Muscle of leg (tissue), 11 donors: ENCODE measurements around the gene IGF2R. TPM values are rescaled to one million over a fixed set of nuclear protein-coding genes. Genes with fewer than 3 reads are reported as not detected.

Source experiments
- DNase-seq: peaks from one replicate; pipeline ENCODE4 v3.0.0; 2013
- H3K27ac ChIP-seq: one replicate; pipeline ENCODE4 v1.5.1; 2013; ENCODE audit warnings: mild to moderate bottlenecking, low read length, control low read depth
- H3K27me3 ChIP-seq: one replicate; pipeline ENCODE4 v1.6.1; 2013; ENCODE audit warnings: low read length; ENCODE audit not compliant: control insufficient read depth, insufficient read depth
- H3K36me3 ChIP-seq: one replicate; pipeline ENCODE4 v1.6.1; 2013; ENCODE audit warnings: low read length; ENCODE audit not compliant: control insufficient read depth, insufficient read depth
- H3K4me1 ChIP-seq: one replicate; pipeline ENCODE4 v1.6.1; 2013; ENCODE audit warnings: low read length; ENCODE audit not compliant: control insufficient read depth, insufficient read depth
- H3K4me3 ChIP-seq: one replicate; pipeline ENCODE4 v1.5.1; 2013; ENCODE audit warnings: low read length, control low read depth
- H3K9me3 ChIP-seq: replicated peaks from 2 replicates; pipeline ENCODE4 v1.6.1; 2013; ENCODE audit warnings: low read depth, low read length; ENCODE audit not compliant: control insufficient read depth
- WGBS: methylation state at CpG from one replicate; pipeline ENCODE4 v1.1.5; 2013; ENCODE audit warnings: missing lambda C conversion rate; ENCODE audit not compliant: insufficient coverage; 5-methylcytosine and 5-hydroxymethylcytosine counted together
- polyA plus RNA-seq, 8 donors: library from polyadenylated mRNA; unstranded; fragments of 120-200 nt; gene quantifications; one replicate each; pipeline versions ENCODE4 v1.2.1 to v1.2.3, GENCODE V29; 2013; ENCODE audit warnings: inconsistent platforms in 1 of 8, low replicate concordance in 1 of 8; ENCODE audit not compliant: insufficient read length in 8 of 8, insufficient read depth in 1 of 8
- total RNA-seq: library from RNA; stranded (reverse); fragments of 120-200 nt; gene quantifications from one replicate; pipeline ENCODE4 v1.2.4, GENCODE V29; 2013

Gene IGF2R
- total and polyA plus RNA-seq, 9 donors, result 66.6 to 133 (median 123) TPM

GRCh38 chr6:159974932-159975331 is 6.0 kb downstream of the IGF2R start:
- WGBS, result 40% methylated on average over 2 of the region's 7 CpGs
- H3K9me3 ChIP-seq, result no peaks in the 10 kb centered on the region
- peaks cover 2% of the 10 kb centered on the region for H3K27me3 ChIP-seq
- H3K4me1 ChIP-seq, result peaks cover 76% of the 10 kb centered on the region
- H3K4me3 ChIP-seq, result no peak overlapping the region
- peaks cover 6% of the 10 kb centered on the region for H3K36me3 ChIP-seq
- H3K27ac ChIP-seq, result no peak overlapping the region
- DNase-seq, result no peak

DNA sequence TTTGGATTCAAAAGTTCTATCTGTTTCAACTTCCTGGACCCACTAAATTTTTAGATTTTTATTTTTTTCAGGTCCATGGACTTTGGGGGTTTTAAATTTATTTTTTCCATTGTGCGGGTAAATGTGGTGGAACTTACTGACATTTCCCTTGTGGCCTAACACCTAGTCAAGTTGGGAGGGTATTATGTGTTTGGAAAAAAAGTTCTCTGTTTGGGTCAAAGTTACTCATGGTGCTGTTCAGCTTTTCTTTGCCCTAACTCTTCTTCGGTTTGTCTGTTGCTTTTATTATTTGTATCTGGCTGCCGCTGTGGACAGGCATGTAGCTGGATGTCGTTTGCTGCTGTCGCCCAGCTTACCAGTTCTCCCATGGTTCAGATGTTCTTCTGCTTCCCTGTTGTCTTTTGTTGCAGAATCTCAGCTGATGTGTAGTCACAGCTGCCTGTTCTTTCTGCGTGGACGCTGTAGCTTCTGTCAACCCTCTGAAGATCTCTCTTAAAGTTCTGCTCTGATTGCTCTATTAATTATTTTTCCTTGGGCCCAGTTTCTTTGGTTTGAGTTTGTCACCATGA is 7.9 kb downstream of the IGF2R start:
- WGBS, result 41% methylated on average over 7 of the region's 7 CpGs
- no peak overlapping the region for H3K4me3 ChIP-seq
- H3K4me1 ChIP-seq, result peaks cover 78% of the 10 kb centered on the region
- no peaks in the 10 kb centered on the region for H3K9me3 ChIP-seq
- peaks cover 4% of the 10 kb centered on the region for H3K36me3 ChIP-seq
- H3K27ac ChIP-seq, result peak overlapping the region; percentile 92
- H3K27me3 ChIP-seq, result peaks cover 2% of the 10 kb centered on the region
- DNase-seq, result peak; percentile 67

GRCh38 chr6:159977255-159977903 is 8.5 kb downstream of the IGF2R start:
- peak; percentile 97 for DNase-seq
- H3K27ac ChIP-seq, result peak overlapping the region; percentile 92
- H3K4me1 ChIP-seq, result peaks cover 78% of the 10 kb centered on the region
- H3K4me3 ChIP-seq, result no peak overlapping the region
- WGBS, result 22% methylated on average over 4 of the region's 14 CpGs
- peaks cover 4% of the 10 kb centered on the region for H3K36me3 ChIP-seq
- H3K27me3 ChIP-seq, result peaks cover 2% of the 10 kb centered on the region
- H3K9me3 ChIP-seq, result no peaks in the 10 kb centered on the region

GRCh38 chr6:159977904-159978268 is 9.0 kb downstream of the IGF2R start:
- H3K27me3 ChIP-seq, result peaks cover 2% of the 10 kb centered on the region
- peak overlapping the region; percentile 92 for H3K27ac ChIP-seq
- no peaks in the 10 kb centered on the region for H3K9me3 ChIP-seq
- H3K36me3 ChIP-seq, result peaks cover 4% of the 10 kb centered on the region
- no peak for DNase-seq
- H3K4me1 ChIP-seq, result peaks cover 73% of the 10 kb centered on the region
- WGBS, result 55% methylated on average over 5 of the region's 8 CpGs
- no peak overlapping the region for H3K4me3 ChIP-seq

- peaks cover 4% of the 10 kb centered on the region for H3K36me3 ChIP-seq
- H3K4me1 ChIP-seq, result peaks cover 76% of the 10 kb centered on the region
- peak overlapping the region; percentile 92 for H3K27ac ChIP-seq
- no peak overlapping the region for H3K4me3 ChIP-seq
- no peaks in the 10 kb centered on the region for H3K9me3 ChIP-seq
- peak; percentile 56 for DNase-seq
- WGBS, result 36% methylated on average over 8 of the region's 13 CpGs
- H3K27me3 ChIP-seq, result peaks cover 2% of the 10 kb centered on the region
Measured at GRCh38 chr6:159978291-159979135, 9.6 kb downstream of the IGF2R start.

- Histone ChIP-seq H3K27me3 (peaks cover 2% of the 10 kb centered on the region), H3K4me1 (peaks cover 74% of the 10 kb centered on the region), H3K9me3 (no peaks in the 10 kb centered on the region), H3K36me3 (peaks cover 4% of the 10 kb centered on the region), H3K27ac (peak overlapping the region; percentile 92), H3K4me3 (no peak overlapping the region)
- 64% methylated on average over 9 of the region's 11 CpGs for WGBS
- DNase-seq, result peak; percentile 71
Measured at GRCh38 chr6:159979136-159979874, 10.4 kb downstream of the IGF2R start.

GRCh38 chr6:159980474-159980873 is 11.6 kb downstream of the IGF2R start:
- Histone ChIP-seq H3K27ac (no peak overlapping the region), H3K9me3 (no peaks in the 10 kb centered on the region), H3K4me1 (peaks cover 68% of the 10 kb centered on the region), H3K36me3 (peaks cover 2% of the 10 kb centered on the region), H3K4me3 (no peak overlapping the region), H3K27me3 (peaks cover 2% of the 10 kb centered on the region)
- 100% methylated on average over 1 of the region's 5 CpGs for WGBS
- DNase-seq, result no peak

DNA sequence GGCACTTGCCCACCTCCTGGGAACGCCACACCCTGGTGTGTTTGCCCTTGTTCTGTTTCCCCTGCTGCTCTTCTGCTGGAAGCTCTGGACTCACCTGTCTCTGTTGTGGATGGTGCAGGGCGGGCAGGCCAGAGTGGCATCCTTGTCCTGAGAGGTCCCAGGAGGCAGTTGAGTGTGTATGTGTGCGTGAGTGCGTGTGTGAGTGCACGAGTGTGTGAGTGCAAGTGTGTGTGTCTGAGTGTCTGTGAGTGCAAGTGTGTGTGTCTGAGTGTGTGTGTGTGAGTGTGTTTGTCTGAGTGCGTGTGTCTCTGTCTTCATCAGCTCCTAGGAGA is 12.2 kb downstream of the IGF2R start:
- peaks cover 73% of the 10 kb centered on the region for H3K4me1 ChIP-seq
- WGBS, result 79% methylated on average over 5 of the region's 6 CpGs

GRCh38 chr6:159981403-159982245 is 12.7 kb downstream of the IGF2R start:
- Histone ChIP-seq H3K4me3 (no peak overlapping the region), H3K27me3 (peaks cover 2% of the 10 kb centered on the region), H3K27ac (peak overlapping the region; percentile 89), H3K4me1 (peaks cover 74% of the 10 kb centered on the region), H3K36me3 (peaks cover 2% of the 10 kb centered on the region), H3K9me3 (no peaks in the 10 kb centered on the region)
- 43% methylated on average over 8 of the region's 16 CpGs for WGBS
- DNase-seq, result peak; percentile 80

More for the DNA sequence above, 12.2 kb downstream of the IGF2R start:
- H3K9me3 ChIP-seq, result no peaks in the 10 kb centered on the region
- H3K4me3 ChIP-seq, result no peak overlapping the region
- no peak for DNase-seq
- H3K36me3 ChIP-seq, result peaks cover 2% of the 10 kb centered on the region
- H3K27ac ChIP-seq, result peak overlapping the region; percentile 89
- H3K27me3 ChIP-seq, result peaks cover 2% of the 10 kb centered on the region
